PC-3 (cell line): ENCODE data around the gene TOP2A. TPM values are rescaled to one million over a fixed set of nuclear protein-coding genes. Genes with fewer than 3 reads are reported as not detected.

Source experiments
- ATAC-seq: fragments of 200-7000 bp; cut with Tn5 transposase; 2 replicates; pipeline ENCODE4 v1.9.1; 2020; ENCODE audit warnings: mild to moderate bottlenecking, moderate library complexity
- BruUV-seq: library from RNA; stranded (reverse); fragments of 400-500 nt; replicated peaks from 2 replicates; lab custom pipeline; 2021; lab: Mats Ljungman, UMichigan
- CTCF ChIA-PET: fragments of 300-600 bp; sonication (Branson Sonifier 250); formaldehyde crosslinking; loops from one replicate; lab custom pipeline; 2022; ENCODE audit warnings: antibody characterized with exemption; lab: Charles Lee
- POLR2A ChIA-PET: fragments of 300-600 bp; sonication (Branson Sonifier 250); formaldehyde crosslinking; loops from one replicate; lab custom pipeline; 2022; ENCODE audit warnings: antibody characterized with exemption; ENCODE audit not compliant: unreplicated experiment; lab: Charles Lee
- DNase-seq: peaks from one replicate; pipeline ENCODE4 v3.0.0-alpha.2; 2015
- H2AFZ ChIP-seq: fragments of 300-600 bp; sonication (generic); 2 replicates; pipeline ENCODE4 v1.6.0; 2016; ENCODE audit warnings: antibody characterized with exemption, low read length
- H3F3A ChIP-seq: fragments of 300-600 bp; sonication (generic); one replicate; pipeline ENCODE4 v1.6.0; 2017; ENCODE audit warnings: antibody characterized with exemption, low read length, control low read depth, mild to moderate bottlenecking; ENCODE audit not compliant: unreplicated experiment
- H3K27ac ChIP-seq: fragments of 300-600 bp; sonication (generic); 2 replicates; pipeline ENCODE4 v1.5.1; 2016; ENCODE audit warnings: mild to moderate bottlenecking, low read length
- H3K27me3 ChIP-seq: fragments of 300-600 bp; sonication (generic); 2 replicates; pipeline ENCODE4 v1.6.1; 2016; ENCODE audit warnings: low read length, mixed read lengths
- H3K36me3 ChIP-seq: fragments of 300-600 bp; sonication (generic); 2 replicates; pipeline ENCODE4 v1.6.1; 2016; ENCODE audit warnings: low read depth, mixed run types, low read length, mixed read lengths
- H3K4me1 ChIP-seq: fragments of 300-600 bp; sonication (generic); 2 replicates; pipeline ENCODE4 v1.5.1; 2016; ENCODE audit warnings: low read length; ENCODE audit not compliant: insufficient read depth
- H3K4me2 ChIP-seq: fragments of 300-600 bp; sonication (generic); 2 replicates; pipeline ENCODE4 v1.6.0; 2016; ENCODE audit warnings: low read length
- H3K4me3 ChIP-seq: fragments of 300-600 bp; sonication (generic); 2 replicates; pipeline ENCODE4 v1.5.1; 2016; ENCODE audit warnings: mild to moderate bottlenecking, low read length, mixed read lengths
- H3K79me2 ChIP-seq: fragments of 300-600 bp; sonication (generic); 2 replicates; pipeline ENCODE4 v1.6.1; 2017; ENCODE audit warnings: low read length, mixed read lengths
- H3K9ac ChIP-seq: fragments of 300-600 bp; sonication (generic); 2 replicates; pipeline ENCODE4 v1.6.0; 2016; ENCODE audit warnings: mild to moderate bottlenecking, low read length
- H3K9me2 ChIP-seq: fragments of 300-600 bp; sonication (generic); replicated peaks from 2 replicates; pipeline ENCODE4 v1.6.1; 2016; ENCODE audit warnings: mixed run types, low read length, mixed read lengths
- H3K9me3 ChIP-seq: fragments of 300-600 bp; sonication (generic); 2 replicates; pipeline ENCODE4 v1.6.1; 2016; ENCODE audit warnings: low read length, mixed read lengths
- H4K20me1 ChIP-seq: fragments of 300-600 bp; sonication (generic); 2 replicates; pipeline ENCODE4 v1.6.1; 2016; ENCODE audit warnings: low read length, mixed read lengths
- EZH2 ChIP-seq: fragments of 300-600 bp; sonication (generic); IDR thresholded peaks from one replicate; pipeline ENCODE4 v1.6.1; 2017; ENCODE audit warnings: antibody characterized with exemption, mild to moderate bottlenecking, low read length; ENCODE audit not compliant: unreplicated experiment
- EZH2phosphoT487 ChIP-seq: fragments of 300-600 bp; sonication (generic); IDR thresholded peaks from 2 replicates; pipeline ENCODE4 v1.6.1; 2018; ENCODE audit warnings: mild to moderate bottlenecking, antibody characterized with exemption, low read length, borderline replicate concordance
- intact Hi-C: fragments of 100-400 bp; cut with micrococcal nuclease; formaldehyde crosslinking; loops from 2 replicates; pipeline ENCODE4 v1.9.0; 2023
- total RNA-seq: library from RNA; depleted of rRNA; stranded (reverse); fragments of >200 nt; gene quantifications from 2 replicates; pipeline ENCODE4 v1.2.3, GENCODE V29; 2014
- TF ChIP-seq, protein P1 (sequence below): fragments of 300-600 bp; sonication (generic); conservative IDR thresholded peaks from 2 replicates; pipeline ENCODE4 v1.5.1; 2017; ENCODE audit warnings: antibody characterized with exemption, low read depth, mild to moderate bottlenecking, low read length

TOP2A gene
- total RNA-seq, 1 experiment from 2014 or later, result 104 TPM

GRCh38 chr17:40445751-40446468 lies 28.2 kb upstream of the TOP2A start:
- Histone ChIP-seq H3K4me2 (peak overlapping the region; percentile 92), H3K36me3 (no peaks in the 10 kb centered on the region; the same call in 1 of the 2 replicates), H3F3A (no peaks in the 10 kb centered on the region), H3K9ac (peak overlapping the region; percentile 72), H3K79me2 (peaks cover 69% of the 10 kb centered on the region), H3K9me3 (no peaks in the 10 kb centered on the region), H3K4me3 (peak overlapping the region; percentile 93), H3K27ac (no peak overlapping the region), H2AFZ (no peak overlapping the region), H4K20me1 (peaks cover 12% of the 10 kb centered on the region; the same call in 1 of the 2 replicates), H3K27me3 (no peaks in the 10 kb centered on the region), H3K4me1 (peaks cover 21% of the 10 kb centered on the region), H3K9me2 (no peaks in the 10 kb centered on the region)
- ATAC-seq (no peak), DNase-seq (no peak)
- BruUV-seq, result no TSS peak
- CTCF ChIA-PET, result no interaction called here
- POLR2A ChIA-PET, result interaction anchor here (0.6 to 0.7 kb wide), 2 partner anchors 23 to 106 kb away, joined by 4 to 5 read pairs; no protein-coding TSS in a partner anchor
- TF ChIP-seq EZH2phosphoT487 (no peak), EZH2 (no peak)
- TF ChIP-seq, protein P1, sequence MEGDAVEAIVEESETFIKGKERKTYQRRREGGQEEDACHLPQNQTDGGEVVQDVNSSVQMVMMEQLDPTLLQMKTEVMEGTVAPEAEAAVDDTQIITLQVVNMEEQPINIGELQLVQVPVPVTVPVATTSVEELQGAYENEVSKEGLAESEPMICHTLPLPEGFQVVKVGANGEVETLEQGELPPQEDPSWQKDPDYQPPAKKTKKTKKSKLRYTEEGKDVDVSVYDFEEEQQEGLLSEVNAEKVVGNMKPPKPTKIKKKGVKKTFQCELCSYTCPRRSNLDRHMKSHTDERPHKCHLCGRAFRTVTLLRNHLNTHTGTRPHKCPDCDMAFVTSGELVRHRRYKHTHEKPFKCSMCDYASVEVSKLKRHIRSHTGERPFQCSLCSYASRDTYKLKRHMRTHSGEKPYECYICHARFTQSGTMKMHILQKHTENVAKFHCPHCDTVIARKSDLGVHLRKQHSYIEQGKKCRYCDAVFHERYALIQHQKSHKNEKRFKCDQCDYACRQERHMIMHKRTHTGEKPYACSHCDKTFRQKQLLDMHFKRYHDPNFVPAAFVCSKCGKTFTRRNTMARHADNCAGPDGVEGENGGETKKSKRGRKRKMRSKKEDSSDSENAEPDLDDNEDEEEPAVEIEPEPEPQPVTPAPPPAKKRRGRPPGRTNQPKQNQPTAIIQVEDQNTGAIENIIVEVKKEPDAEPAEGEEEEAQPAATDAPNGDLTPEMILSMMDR, result no peak
- intact Hi-C loops, result loop anchor here (10.0 kb wide), 1 partner anchor 119 kb away; the partner anchor contains the start of gene CCR7

DNA sequence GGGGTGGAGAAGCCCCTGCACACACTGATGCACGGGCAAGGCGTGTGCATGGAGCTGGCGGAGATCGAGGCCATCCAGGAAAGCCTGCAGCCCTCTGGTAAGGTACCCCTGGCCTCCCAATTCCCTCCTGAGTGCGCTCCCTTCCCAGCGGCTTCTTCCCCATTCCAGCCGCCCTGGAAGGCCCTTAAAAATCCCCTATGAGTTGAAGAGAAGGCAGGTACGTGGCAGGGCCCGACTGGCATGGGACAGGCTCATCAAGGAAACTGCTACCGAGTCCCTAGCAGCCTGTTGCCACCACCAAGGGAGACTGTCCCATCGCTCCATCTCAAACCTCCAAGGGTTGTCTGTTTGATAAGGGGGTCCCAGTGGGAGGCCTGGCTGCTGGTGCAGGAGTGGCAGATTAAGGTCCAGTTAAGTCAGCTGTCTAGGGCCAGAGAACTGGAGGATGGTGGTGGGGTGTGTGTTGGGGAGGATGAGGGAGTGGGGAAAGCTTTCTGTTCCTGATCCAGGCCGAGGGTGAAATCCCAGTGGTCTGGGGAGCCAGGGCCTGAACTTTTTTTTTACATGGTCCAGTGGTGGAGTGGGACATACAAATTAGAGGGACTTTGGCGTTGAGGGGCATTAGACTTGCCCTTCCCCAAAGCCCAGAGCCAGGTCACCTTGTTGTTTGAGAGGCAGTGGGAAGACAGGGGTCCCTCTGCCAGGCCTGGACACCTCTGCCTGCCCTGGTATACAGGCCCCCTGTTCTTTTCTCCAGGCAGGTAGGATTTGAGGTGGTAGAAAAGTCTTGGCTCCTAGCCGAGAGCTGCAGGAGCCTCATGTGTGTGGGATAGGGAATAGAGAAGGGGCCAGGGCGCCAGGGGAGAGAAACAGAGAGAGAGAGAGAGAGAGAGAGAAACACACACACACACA lies 26.5 kb upstream of the TOP2A start:
- no peaks in the 10 kb centered on the region for H3K27me3 ChIP-seq
- ATAC-seq, result no peak
- H3K36me3 ChIP-seq, result no peaks in the 10 kb centered on the region; the same call in 1 of the 2 replicates
- H3K9me2 ChIP-seq, result no peaks in the 10 kb centered on the region
- peaks cover 8% of the 10 kb centered on the region; the same call in 1 of the 2 replicates for H4K20me1 ChIP-seq
- POLR2A ChIA-PET, result no interaction called here
- peaks cover 21% of the 10 kb centered on the region for H3K4me1 ChIP-seq
- peaks cover 57% of the 10 kb centered on the region for H3K79me2 ChIP-seq
- TSS peak; percentile 47 for BruUV-seq
- peak; percentile 9 for DNase-seq
- TF ChIP-seq EZH2 (no peak), EZH2phosphoT487 (no peak)
- TF ChIP-seq, protein P1, result no peak
- no peak overlapping the region for H3K27ac ChIP-seq
- CTCF ChIA-PET, result interaction anchor here (0.5 to 0.8 kb wide), 3 partner anchors 89 to 253 kb away, joined by 5 to 8 read pairs (median 6); no protein-coding TSS in a partner anchor
- peak overlapping the region; percentile 72 for H3K9ac ChIP-seq
- H3K4me2 ChIP-seq, result peak overlapping the region; percentile 92
- intact Hi-C loops, result loop anchor here (10.0 kb wide), 1 partner anchor 121 kb away; the partner anchor contains the start of gene CCR7
- peak overlapping the region; percentile 45; the same call in 1 of the 2 replicates for H2AFZ ChIP-seq
- H3K9me3 ChIP-seq, result no peaks in the 10 kb centered on the region
- H3K4me3 ChIP-seq, result peak overlapping the region; percentile 93
- H3F3A ChIP-seq, result no peaks in the 10 kb centered on the region
